Stimulated activated memory B cell treated with anti-CD40 and anti-IgM and Interleukin-4, amounts not matched to agents 10 μg/mL and 1 μg/mL and 100 μg/mL, for 72 hours (primary cell): ENCODE measurements around the gene CDC42.

Experiments used
- ATAC-seq: fragments of 150-1000 bp; cut with Tn5 transposase; 2 replicates; pipeline ENCODE4 v1.10.0; 2021
- H3K27ac Mint-ChIP-seq: one replicate; pipeline ENCODE4 v1.8.0; 2022; ENCODE audit warnings: mild to moderate bottlenecking, mixed read lengths
- H3K27me3 Mint-ChIP-seq: one replicate; pipeline ENCODE4 v1.8.0; 2022; ENCODE audit warnings: mixed read lengths
- H3K36me3 Mint-ChIP-seq: one replicate; pipeline ENCODE4 v1.8.0; 2022; ENCODE audit warnings: mixed read lengths
- H3K4me1 Mint-ChIP-seq: one replicate; pipeline ENCODE4 v1.8.0; 2022; ENCODE audit warnings: mixed read lengths
- H3K4me3 Mint-ChIP-seq: one replicate; pipeline ENCODE4 v1.8.0; 2022; ENCODE audit warnings: mild to moderate bottlenecking, moderate library complexity, mixed read lengths
- H3K9me3 Mint-ChIP-seq: one replicate; pipeline ENCODE4 v1.8.0; 2022; ENCODE audit warnings: mixed read lengths

The CDC42 gene

GRCh38 chr1:22105611-22106207, 53.2 kb downstream of the CDC42 start:
- peaks cover 46% of the 10 kb centered on the region for H3K4me1 Mint-ChIP-seq
- H3K27me3 Mint-ChIP-seq, result no peaks in the 10 kb centered on the region
- H3K4me3 Mint-ChIP-seq, result no peak overlapping the region
- peak overlapping the region; percentile 62 for H3K27ac Mint-ChIP-seq
- peaks cover 55% of the 10 kb centered on the region for H3K36me3 Mint-ChIP-seq
- ATAC-seq, result no peak
- no peaks in the 10 kb centered on the region for H3K9me3 Mint-ChIP-seq

GRCh38 chr1:22107126-22107525, 54.6 kb downstream of the CDC42 start:
- H3K27me3 Mint-ChIP-seq, result no peaks in the 10 kb centered on the region
- no peak for ATAC-seq
- H3K9me3 Mint-ChIP-seq, result no peaks in the 10 kb centered on the region
- peaks cover 49% of the 10 kb centered on the region for H3K4me1 Mint-ChIP-seq
- H3K27ac Mint-ChIP-seq, result no peak overlapping the region
- peaks cover 53% of the 10 kb centered on the region for H3K36me3 Mint-ChIP-seq
- H3K4me3 Mint-ChIP-seq, result no peak overlapping the region

- Mint-ChIP-seq H3K4me1 (peaks cover 52% of the 10 kb centered on the region), H3K9me3 (no peaks in the 10 kb centered on the region), H3K27me3 (no peaks in the 10 kb centered on the region), H3K36me3 (peaks cover 54% of the 10 kb centered on the region), H3K4me3 (no peak overlapping the region), H3K27ac (no peak overlapping the region)
- ATAC-seq, result no peak
These were observed 56.0 kb downstream of the CDC42 start for GRCh38 chr1:22108339-22109105.

- Mint-ChIP-seq H3K27ac (no peak overlapping the region), H3K36me3 (peaks cover 44% of the 10 kb centered on the region), H3K4me1 (peaks cover 49% of the 10 kb centered on the region), H3K27me3 (no peaks in the 10 kb centered on the region), H3K4me3 (no peak overlapping the region), H3K9me3 (no peaks in the 10 kb centered on the region)
- no peak for ATAC-seq
These were observed 57.5 kb downstream of the CDC42 start for GRCh38 chr1:22110016-22110415.

DNA sequence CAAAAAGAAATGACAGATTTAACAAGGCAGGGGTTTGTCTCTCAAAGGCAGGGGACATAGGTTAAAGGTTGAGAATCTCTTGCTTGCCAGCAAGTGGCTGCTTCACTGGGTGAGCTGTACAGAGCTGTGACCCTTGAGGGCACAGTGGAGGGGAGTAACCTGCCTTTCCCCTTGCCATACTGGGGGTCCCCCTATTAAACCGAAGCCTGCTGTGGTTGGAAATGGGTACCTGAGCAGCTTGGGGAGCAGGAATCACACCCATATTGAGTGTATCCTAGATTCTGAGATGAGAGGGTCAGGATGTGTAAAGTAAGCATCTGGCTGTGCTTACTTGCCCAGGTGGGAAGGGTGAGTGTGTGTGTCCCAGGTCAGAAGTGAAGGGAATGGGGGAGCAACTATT, 58.6 kb downstream of the CDC42 start:
- no peak for ATAC-seq
- Mint-ChIP-seq H3K36me3 (peaks cover 45% of the 10 kb centered on the region), H3K4me1 (peaks cover 53% of the 10 kb centered on the region), H3K4me3 (no peak overlapping the region), H3K9me3 (no peaks in the 10 kb centered on the region), H3K27ac (no peak overlapping the region), H3K27me3 (no peaks in the 10 kb centered on the region)

DNA sequence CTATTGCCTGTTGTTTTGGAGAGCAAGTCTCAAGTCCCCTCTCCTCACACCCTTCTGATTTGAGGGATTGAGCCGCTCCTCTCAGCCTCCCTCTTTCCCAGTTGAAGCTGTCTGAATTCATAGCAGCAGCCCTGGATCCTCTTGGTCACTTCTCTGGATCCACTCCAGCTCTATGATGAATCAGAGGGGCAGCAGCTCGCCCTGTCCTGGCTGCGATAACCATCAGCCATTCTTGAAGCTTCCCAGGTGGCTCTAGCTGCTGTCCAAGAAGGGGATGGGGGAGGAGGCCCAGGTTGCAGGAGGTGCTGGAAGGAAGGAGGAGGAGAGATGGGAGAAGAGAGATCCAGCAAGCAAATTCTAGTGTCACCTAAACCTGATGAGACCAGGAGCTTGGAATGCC, 59.1 kb downstream of the CDC42 start:
- ATAC-seq, result no peak
- no peak overlapping the region for H3K27ac Mint-ChIP-seq
- peaks cover 47% of the 10 kb centered on the region for H3K36me3 Mint-ChIP-seq
- H3K9me3 Mint-ChIP-seq, result no peaks in the 10 kb centered on the region
- peaks cover 58% of the 10 kb centered on the region for H3K4me1 Mint-ChIP-seq
- no peaks in the 10 kb centered on the region for H3K27me3 Mint-ChIP-seq
- H3K4me3 Mint-ChIP-seq, result no peak overlapping the region

DNA sequence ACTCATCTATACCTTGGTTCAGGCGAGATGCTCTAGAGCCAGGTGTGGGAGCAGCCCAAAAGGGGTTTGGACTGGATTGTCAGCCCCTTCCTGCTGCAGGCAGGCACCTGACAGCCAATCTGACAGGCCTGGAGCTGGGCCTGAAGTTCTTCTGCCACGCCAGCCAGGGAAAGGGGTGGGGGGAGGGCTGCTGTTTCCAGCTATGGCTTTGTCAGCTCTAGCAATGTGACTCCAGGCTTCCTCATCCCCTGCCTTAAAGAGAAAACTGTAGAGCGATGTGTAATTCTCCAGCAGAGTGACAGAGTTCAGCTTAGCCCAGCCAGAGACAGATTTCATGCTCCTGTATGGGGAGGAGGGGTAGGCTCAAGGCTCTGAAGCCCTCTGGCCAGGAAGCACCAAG, 60.0 kb downstream of the CDC42 start:
- Mint-ChIP-seq H3K36me3 (peaks cover 45% of the 10 kb centered on the region), H3K4me3 (no peak overlapping the region), H3K4me1 (peaks cover 68% of the 10 kb centered on the region), H3K9me3 (no peaks in the 10 kb centered on the region), H3K27ac (no peak overlapping the region), H3K27me3 (no peaks in the 10 kb centered on the region)
- ATAC-seq, result no peak

GRCh38 chr1:22114083-22115012, 61.8 kb downstream of the CDC42 start:
- Mint-ChIP-seq H3K4me1 (peaks cover 77% of the 10 kb centered on the region), H3K36me3 (peaks cover 46% of the 10 kb centered on the region), H3K9me3 (no peaks in the 10 kb centered on the region), H3K27ac (peak overlapping the region; percentile 28), H3K27me3 (no peaks in the 10 kb centered on the region), H3K4me3 (no peak overlapping the region)
- ATAC-seq, result no peak

- Mint-ChIP-seq H3K9me3 (no peaks in the 10 kb centered on the region), H3K27me3 (no peaks in the 10 kb centered on the region), H3K27ac (peak overlapping the region; percentile 28), H3K36me3 (peaks cover 50% of the 10 kb centered on the region), H3K4me1 (peaks cover 82% of the 10 kb centered on the region), H3K4me3 (no peak overlapping the region)
- ATAC-seq, result no peak
These were observed 62.8 kb downstream of the CDC42 start for GRCh38 chr1:22115286-22115685.

- Mint-ChIP-seq H3K9me3 (no peaks in the 10 kb centered on the region), H3K36me3 (peaks cover 56% of the 10 kb centered on the region), H3K27me3 (no peaks in the 10 kb centered on the region), H3K4me1 (peaks cover 84% of the 10 kb centered on the region), H3K27ac (peak overlapping the region; percentile 28), H3K4me3 (no peak overlapping the region)
- no peak for ATAC-seq
These were observed 64.7 kb downstream of the CDC42 start for GRCh38 chr1:22117238-22117637.

DNA sequence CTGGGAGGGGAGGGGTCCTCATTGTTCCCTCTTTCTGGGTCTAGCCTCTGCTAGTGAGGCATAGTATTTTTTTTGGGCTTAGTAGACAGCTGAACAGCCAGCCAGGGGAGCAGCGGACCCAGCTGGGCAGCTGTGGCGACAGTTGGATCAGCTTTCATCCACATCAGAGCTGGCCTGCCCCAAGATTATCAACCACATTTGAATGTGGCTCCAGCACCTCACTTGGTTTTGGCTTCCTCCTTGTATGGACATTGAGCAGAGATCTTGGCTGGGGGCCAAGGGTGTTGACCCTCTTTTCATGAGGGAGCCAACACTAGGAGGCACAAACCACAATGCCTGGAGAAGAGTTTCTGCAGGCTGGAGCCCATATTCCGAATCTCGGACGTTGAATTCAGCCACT, 65.3 kb downstream of the CDC42 start:
- Mint-ChIP-seq H3K4me3 (no peak overlapping the region), H3K4me1 (peaks cover 78% of the 10 kb centered on the region), H3K9me3 (no peaks in the 10 kb centered on the region), H3K27me3 (no peaks in the 10 kb centered on the region), H3K36me3 (peaks cover 50% of the 10 kb centered on the region), H3K27ac (peak overlapping the region; percentile 53)
- ATAC-seq, result no peak

DNA sequence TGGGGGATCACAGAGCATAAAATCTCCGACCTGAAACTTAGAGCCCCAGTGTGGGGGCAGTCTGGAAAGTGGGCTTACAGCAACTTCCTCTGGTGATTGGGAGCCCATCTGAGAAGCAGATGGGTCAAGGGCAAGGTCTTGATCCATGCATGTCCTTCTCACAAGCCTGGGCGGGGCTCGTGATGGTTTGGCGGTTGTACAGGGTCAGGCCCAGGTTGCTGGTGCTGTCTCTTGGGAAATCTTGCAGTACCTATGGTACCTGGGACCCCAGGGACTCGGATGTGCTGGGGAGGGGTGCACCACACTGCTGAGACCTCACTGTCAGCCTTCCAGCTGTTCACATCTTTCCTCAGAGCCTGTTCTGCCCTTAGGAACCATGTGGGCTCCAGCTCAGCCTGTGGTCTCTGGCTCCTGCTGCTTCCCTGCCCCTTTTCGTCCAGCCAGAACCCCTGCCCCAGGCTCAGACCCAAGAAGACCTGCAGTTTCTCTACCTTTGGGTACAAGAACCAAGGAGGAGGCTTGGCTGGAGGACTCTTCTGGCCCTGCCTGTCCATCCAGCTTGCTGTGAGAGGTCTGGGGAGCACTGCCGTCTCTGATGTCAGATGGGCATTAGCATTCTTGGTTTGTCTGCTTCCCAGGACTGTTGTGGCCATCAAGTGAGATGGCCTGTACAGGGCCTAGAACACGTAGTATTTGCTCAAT, 65.9 kb downstream of the CDC42 start:
- peak overlapping the region; percentile 53 for H3K27ac Mint-ChIP-seq
- no peaks in the 10 kb centered on the region for H3K27me3 Mint-ChIP-seq
- H3K9me3 Mint-ChIP-seq, result no peaks in the 10 kb centered on the region
- peak; percentile 10 for ATAC-seq
- H3K36me3 Mint-ChIP-seq, result peaks cover 44% of the 10 kb centered on the region
- H3K4me3 Mint-ChIP-seq, result no peak overlapping the region
- H3K4me1 Mint-ChIP-seq, result peaks cover 72% of the 10 kb centered on the region

DNA sequence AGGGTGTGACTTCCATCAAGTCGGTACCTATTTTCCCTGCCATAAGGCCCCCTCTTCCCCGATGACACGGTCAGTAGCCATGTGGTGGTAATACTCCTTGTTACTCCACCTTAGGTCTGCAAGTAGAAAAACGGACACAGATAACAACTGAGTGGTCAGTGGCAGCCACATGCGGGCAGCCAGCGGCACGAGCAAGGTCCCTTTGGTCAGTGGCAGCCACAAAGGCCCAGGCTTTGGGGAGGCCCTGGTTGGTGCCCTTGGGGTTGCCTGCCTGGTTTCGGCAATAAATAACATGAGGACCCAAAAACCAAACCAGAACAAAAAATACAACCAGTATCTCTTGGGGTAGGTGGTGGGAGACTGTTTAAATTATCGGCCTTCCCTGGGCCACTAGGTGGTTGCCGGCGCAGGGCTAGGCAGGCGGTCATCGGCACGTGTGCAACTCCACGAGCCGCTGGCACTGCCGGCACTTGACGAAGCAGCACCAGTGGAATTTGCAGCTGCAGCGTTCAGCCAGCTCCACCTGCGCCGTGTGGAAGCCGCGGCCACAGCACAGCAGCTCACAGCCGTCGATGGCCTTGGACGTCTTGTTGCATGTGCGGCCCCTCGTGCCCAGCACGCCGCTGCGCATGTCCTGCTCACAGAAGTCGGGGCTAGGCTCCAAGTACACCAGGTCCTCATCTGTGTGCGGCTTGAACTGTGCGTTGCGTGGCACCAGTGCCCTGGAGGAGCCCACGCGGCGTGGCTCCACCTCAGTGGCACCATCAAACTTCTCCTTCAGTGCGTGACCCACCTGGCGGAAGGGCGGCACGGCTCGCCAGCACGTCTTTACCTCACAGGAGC, 67.3 kb downstream of the CDC42 start:
- Mint-ChIP-seq H3K36me3 (peaks cover 40% of the 10 kb centered on the region), H3K4me3 (no peak overlapping the region), H3K27me3 (no peaks in the 10 kb centered on the region), H3K9me3 (no peaks in the 10 kb centered on the region), H3K27ac (peak overlapping the region; percentile 53), H3K4me1 (peaks cover 62% of the 10 kb centered on the region)
- ATAC-seq, result no peak

DNA sequence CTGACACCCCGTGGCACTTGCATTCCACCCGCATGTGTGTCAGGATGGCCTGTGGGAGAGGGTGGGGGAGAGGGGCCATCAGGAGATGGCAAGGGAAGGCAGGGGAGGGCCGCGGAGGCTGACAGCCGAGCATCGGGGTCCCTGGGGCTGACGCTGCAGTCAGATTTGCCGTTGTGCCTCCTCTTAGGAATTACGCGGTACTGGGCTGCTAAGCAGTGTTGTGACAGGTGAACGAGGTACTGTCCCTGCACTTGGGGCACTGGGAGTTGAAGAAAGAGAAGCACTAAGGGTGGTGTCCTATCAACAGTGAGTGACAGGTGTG, 67.9 kb downstream of the CDC42 start:
- ATAC-seq, result no peak
- no peaks in the 10 kb centered on the region for H3K9me3 Mint-ChIP-seq
- H3K4me3 Mint-ChIP-seq, result no peak overlapping the region
- peaks cover 56% of the 10 kb centered on the region for H3K4me1 Mint-ChIP-seq
- no peak overlapping the region for H3K27ac Mint-ChIP-seq
- no peaks in the 10 kb centered on the region for H3K27me3 Mint-ChIP-seq
- peaks cover 34% of the 10 kb centered on the region for H3K36me3 Mint-ChIP-seq
